GM21360 (cell line): ENCODE measurements around the gene CD52.
"Not testable (repeated sequence)": the region's sequence is repeated elsewhere in the genome, so short reads cannot be mapped to it uniquely, and the experiment has no call there.

ENCODE experiments used
- ATAC-seq: cut with Tn5 transposase; IDR thresholded peaks from one replicate; pipeline ENCODE4 v1.9.1; 2021; ENCODE audit warnings: mild to moderate bottlenecking, moderate library complexity; ENCODE audit not compliant: unreplicated experiment

CD52 gene

GRCh38 chr1:26329380-26329779, 11.6 kb downstream of the CD52 start:
- ATAC-seq = not testable (repeated sequence)

GRCh38 chr1:26330276-26330675, 12.5 kb downstream of the CD52 start:
- no peak for ATAC-seq

DNA sequence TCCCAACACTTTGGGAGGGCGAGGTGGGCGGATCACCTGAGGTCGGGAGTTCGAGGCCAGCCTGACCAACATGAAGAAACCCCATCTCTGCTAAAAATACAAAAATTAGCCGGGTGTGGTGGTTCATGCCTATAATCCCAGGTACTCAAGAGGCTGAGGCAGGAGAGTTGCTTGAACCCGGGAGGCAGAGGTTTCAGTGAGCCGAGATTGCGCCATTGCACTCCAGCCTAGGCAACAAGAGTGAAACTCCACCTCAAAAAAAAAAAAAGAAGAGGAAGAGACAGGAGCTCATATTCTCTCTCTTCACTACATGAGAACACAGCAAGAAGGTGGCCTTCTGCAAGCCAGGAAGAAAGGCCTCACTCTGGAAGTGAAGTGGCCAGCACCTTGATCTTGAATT, 15.6 kb downstream of the CD52 start:
- ATAC-seq = not testable (repeated sequence)

DNA sequence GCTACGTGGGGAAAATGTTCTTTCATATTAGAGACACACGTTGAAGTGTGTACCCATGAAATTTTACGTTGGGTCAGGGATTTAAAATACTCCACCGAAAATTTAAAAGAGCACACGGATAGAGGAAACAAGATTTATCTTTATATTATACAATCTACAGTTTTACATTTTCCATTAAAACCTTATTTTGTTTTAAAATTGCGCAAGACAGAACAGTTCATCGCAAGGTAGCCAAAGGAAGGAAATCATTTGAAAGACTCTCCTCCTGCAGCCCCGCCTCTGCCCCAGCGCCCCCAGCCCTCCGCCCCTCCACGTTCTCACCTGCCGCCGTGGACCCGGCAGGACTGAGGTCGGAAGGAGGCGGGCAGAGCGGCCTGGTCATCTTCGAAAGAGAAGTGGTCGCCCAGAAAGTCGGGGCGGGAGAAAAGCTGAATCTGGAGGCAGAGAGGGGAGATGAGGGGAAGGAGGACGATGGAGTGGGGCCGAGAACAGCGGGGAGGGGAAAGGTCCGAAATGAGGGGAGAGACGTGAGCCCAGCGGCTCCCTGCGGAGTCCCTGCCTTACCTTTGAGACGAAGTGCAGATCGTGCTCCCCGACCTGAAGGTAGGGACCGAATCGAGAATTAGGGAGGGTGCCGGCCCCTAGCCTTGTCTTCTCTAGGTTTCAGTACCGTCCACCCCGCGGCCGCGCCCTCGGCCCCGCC, 18.2 kb downstream of the CD52 start:
- ATAC-seq = peak; percentile 49

DNA sequence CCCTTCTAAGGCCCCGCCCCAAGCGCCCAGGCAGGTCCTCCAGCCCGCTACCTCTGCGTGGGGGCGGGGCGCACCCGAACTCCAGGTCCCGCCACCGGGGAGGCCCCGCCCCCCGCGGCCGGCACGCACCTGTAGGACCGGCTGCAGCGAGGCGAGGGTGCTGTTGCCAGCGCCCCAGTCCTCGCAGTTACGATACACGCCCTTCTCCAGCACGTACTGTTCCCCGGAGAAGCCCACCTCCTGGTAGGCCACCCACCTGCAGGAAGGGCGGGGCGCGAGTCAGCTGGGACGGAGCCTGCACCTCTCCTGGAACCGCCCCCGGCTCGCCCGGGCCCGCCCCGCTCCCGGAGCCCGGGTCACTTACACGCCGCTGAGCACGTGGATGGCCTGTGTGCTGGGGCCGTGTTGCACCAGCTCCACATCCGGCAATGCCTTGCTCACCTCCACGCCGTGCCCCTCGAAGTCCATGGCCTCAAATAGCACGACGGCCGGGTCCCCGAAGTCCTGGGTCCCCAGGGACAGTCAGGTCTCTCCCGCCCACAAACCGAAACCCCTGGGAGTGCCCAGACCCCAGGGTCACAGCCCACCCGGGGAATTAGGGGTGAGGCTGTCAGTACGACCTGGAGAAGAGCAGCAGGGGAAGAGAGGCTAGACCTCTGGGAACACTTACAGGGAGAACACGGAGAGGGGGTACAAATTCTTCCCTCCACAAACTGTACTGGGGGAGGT, 18.9 kb downstream of the CD52 start:
- peak; percentile 20 for ATAC-seq

- ATAC-seq = no peak
These were observed 19.4 kb downstream of the CD52 start for GRCh38 chr1:26337206-26337535.

DNA sequence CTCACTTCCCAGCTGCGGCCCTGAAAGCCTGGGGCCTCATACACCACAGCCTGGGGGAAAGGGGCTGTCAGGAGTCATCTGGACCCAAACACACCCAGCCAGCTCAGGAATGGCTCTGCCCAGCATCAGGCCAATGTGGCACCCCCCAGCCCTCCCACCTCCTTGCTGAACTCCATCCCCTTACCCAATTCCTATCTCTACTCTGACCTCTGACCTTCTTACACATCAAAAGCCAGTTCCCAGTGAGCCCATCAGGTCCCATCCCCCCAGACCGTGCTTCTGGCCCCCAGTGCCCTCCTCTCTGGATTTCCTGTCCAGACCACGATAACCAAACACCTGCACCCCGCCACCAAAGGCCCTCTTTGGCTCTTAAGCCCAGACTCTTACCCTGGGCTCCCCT, 19.9 kb downstream of the CD52 start:
- no peak for ATAC-seq

DNA sequence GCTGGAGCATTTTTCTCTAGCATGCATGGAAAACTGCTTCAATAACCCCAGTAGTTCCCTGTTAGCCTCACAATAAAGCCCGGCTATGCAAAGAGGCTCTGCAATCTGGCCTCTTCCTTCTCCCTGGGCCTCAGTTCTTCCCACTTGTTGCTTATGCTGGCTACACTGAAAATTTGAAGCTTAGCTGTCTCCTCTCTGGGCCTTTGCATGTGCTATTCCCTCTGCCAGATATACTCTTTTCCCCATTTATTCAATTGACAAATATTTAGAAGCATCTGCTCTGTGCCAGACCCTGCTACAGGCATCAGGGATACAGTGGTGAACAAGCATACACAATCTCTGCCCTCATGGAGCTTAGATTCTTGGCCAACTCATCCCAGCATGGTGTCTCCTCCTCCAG, 20.9 kb downstream of the CD52 start:
- no peak for ATAC-seq

GRCh38 chr1:26340047-26340481, 22.3 kb downstream of the CD52 start:
- no peak for ATAC-seq

DNA sequence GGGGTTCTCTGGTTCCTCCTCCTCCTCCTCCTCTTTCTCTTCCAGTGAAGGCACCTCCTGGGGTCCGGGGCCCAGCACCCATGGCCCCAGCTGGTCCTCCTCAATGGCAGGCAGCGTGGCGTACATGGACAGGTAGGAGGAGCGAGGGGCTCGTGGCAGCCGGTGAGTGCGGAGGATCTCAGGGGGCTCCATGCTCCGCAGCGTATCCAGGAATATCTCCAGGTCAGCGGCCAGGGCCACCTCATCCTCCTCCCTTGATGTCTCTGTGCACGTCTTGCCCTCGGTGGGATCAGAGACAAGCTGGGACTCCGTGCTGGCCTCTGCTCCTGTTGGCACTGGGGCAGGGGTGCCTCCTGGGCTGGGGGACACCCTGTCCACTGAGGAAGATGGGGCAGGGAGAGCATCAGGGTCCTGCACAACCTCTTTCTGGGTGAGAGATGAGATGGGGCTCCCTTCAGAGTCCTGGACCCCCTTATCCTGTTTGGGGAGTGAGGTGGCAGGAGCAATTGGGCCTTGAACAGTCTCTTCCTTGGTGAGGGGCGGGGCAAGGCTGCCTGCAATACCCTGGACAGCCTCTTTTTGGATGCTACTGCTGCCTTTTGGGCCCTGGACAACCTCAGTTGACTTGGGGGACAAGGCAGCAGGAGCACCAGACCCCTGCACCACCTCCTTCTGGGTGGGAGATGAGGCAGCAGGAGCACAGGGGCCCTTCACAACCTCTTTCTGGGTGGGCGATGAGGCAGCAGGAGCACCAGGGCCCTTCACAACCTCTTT, 26.6 kb downstream of the CD52 start:
- no peak for ATAC-seq

GRCh38 chr1:26345718-26346117, 28.0 kb downstream of the CD52 start:
- no peak for ATAC-seq

DNA sequence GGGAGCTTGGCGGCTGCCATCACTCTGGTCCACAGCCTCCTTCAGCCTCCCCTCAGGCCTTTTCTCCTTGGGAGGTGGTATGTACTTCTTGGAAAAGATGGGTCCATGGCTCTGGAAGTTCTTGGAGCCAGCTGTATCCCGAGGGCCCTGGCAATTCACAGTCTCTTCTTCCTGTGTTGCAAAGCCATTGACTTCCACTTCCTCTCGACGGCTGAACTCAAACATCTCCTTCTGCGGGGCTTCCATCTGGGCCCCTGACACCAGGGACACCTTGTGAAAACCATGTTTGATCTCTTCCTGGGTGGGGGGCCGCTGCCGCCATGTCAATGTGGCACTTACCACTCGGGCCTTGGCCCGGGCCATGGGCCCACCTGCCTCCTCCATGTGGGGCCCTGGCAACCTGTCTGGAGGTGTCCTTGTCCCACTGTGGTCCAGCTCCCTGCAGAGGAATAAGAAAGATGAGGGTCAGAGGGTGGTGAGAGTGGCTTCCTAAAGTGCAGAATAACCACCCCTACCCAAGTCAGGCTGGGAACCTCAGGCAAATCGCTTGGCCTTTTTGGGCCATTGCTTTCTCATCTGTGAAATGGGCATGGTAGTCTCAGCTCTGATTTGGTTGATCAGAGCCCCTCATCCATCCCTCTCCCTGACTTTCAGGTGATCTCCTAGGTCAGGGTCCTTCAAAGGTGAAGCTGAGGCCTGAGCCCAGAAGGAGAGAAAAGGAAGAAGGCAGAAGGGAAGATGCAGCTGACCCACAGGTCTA, 28.7 kb downstream of the CD52 start:
- no peak for ATAC-seq

DNA sequence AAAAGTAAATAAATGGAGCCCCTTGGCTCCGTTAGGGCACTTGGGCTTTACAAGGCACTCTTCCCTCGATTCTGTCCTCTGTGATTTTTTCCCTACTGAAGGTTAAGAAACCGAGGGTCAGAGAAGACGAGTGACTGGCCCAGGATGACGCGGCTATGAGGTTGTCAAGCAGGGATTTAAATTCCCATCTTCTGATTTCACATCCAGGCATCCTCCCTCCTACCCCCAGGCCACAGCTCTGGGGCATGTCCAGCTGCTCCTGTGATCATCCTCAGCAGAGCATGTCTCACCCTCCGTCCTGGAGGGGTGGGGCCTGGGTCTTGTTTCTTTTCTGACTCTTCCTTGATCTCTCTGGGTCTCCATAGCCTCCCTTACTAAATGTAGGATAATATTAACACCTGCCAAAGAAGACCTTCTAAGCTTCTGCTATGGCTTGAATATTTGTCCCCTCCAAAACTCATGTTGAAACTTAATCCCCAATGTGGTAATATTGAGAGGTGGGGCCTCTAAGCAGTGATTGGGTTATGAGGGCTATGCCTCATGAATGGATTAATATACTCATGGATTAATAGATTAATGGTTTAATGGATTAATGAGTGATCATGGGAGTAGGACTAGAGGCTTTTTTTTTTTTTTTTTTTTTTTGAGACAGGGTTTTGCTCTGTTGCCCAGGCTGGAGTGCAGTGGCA, 31.6 kb downstream of the CD52 start:
- no peak for ATAC-seq

- no peak for ATAC-seq
These were observed 32.1 kb downstream of the CD52 start for GRCh38 chr1:26349877-26350244.

GRCh38 chr1:26350343-26350700, 32.6 kb downstream of the CD52 start:
- no peak for ATAC-seq

- no peak for ATAC-seq
These were observed 33.2 kb downstream of the CD52 start for GRCh38 chr1:26350701-26351589.

GRCh38 chr1:26351590-26352337, 34.0 kb downstream of the CD52 start:
- no peak for ATAC-seq

DNA sequence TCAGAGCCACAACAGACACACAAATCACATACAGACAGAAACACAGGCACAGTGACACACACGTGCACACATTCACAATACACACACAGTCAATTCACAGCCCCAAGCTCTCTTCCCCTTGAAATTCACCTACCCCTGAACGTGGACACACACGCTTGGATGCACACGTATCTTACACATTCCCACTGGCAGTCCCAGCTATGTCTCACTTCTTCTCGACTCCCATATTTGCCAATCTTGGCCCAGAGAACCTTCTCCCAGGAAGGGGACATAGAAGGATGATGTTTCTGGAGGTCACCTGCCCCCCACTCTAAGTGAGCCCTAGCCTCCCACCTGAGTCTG, 34.6 kb downstream of the CD52 start:
- no peak for ATAC-seq

GRCh38 chr1:26353210-26353859, 35.6 kb downstream of the CD52 start:
- ATAC-seq = no peak
